Measurements from ENCODE around the gene RAPGEF4. TPM values are rescaled to one million over a fixed set of nuclear protein-coding genes. Genes with fewer than 3 reads are reported as not detected.

The RAPGEF4 gene
- total and polyA plus RNA-seq, 2 of the 4 experiments (the other 2 are of a cell fraction) = 1.7 to 3.2 TPM

- no peak overlapping the region for H3K56ac ChIP-seq (ENCODE audit: extremely low read depth, insufficient read depth, low read length)
- no peak overlapping the region for H3K18ac ChIP-seq (ENCODE audit: low read depth, low read length)
- no peak overlapping the region for H2AK5ac ChIP-seq (ENCODE audit: low read depth, low read length)
- BruUV-seq (replicated peaks) = no TSS peak
- no peaks in the 10 kb centered on the region for H3K9me1 ChIP-seq (ENCODE audit: insufficient read depth, low read length)
- H3K79me1 ChIP-seq (ENCODE audit: low read depth in 1 of 2, low read length in 2 of 2) = no peaks in the 10 kb centered on the region
- in situ Hi-C loops (cut with MboI; ENCODE audit: low sequenced_read_pairs) = no loop called here
- H2BK120ac ChIP-seq (ENCODE audit: low read depth, low read length) = no peak overlapping the region
- no peak overlapping the region for H3K14ac ChIP-seq (replicated peaks; ENCODE audit: low read depth, low read length)
- H3K36me3 ChIP-seq (ENCODE audit: control insufficient read depth, insufficient read depth, low read length) = no peaks in the 10 kb centered on the region
- H3K4me2 ChIP-seq (ENCODE audit: low read depth, low read length) = no peak overlapping the region
- WGBS, 2 experiments (ENCODE audit: extremely low coverage in 2 of 2, insufficient read length in 1 of 2) = no CpG with 5 or more reads among the region's 2 CpGs
- H2AK9ac ChIP-seq (replicated peaks; ENCODE audit: low read depth, low read length, poor library complexity) = no peak overlapping the region
- POLR2A ChIA-PET (ENCODE audit: unreplicated experiment) = no interaction called here
- DNase-seq (no peak), ATAC-seq (ENCODE audit: low read depth) (no peak)
- H4K8ac ChIP-seq (ENCODE audit: low read depth in 2 of 2, low read length in 2 of 2) = no peak overlapping the region
- H2BK20ac ChIP-seq (ENCODE audit: low read depth, low read length) = no peak overlapping the region
- CTCF ChIA-PET = no interaction called here
- peaks cover 3% of the 10 kb centered on the region for H3K9me3 ChIP-seq (ENCODE audit: control insufficient read depth, insufficient read depth, low read length)
- no peaks in the 10 kb centered on the region for H3K4me1 ChIP-seq (ENCODE audit: control insufficient read depth, insufficient read depth, low read length)
- H4K20me1 ChIP-seq (ENCODE audit: insufficient read depth, low read length) = no peaks in the 10 kb centered on the region
- no peak overlapping the region for H2AFZ ChIP-seq (replicated peaks; ENCODE audit: low read length, poor library complexity)
- H3K23ac ChIP-seq (ENCODE audit: low read depth, low read length) = no peak overlapping the region
- H4K91ac ChIP-seq (ENCODE audit: insufficient read depth, low read depth, low read length) = no peak overlapping the region
- no peak overlapping the region for H3K27ac ChIP-seq (ENCODE audit: insufficient read depth, low read length)
- intact Hi-C loops (cut with micrococcal nuclease) = no loop called here
- H3K4me3 ChIP-seq (ENCODE audit: insufficient read depth, low read depth, low read length) = no peak overlapping the region
- no peak overlapping the region for H3K4ac ChIP-seq (ENCODE audit: low read depth, low read length)
- no peak for TF ChIP-seq SMC3 (IDR thresholded peaks at IDR 0.05; ENCODE audit: low read depth, low read length)
- no peak for TF ChIP-seq CHD1 (IDR thresholded peaks at IDR 0.05; ENCODE audit: low read depth, low read length)
- no peak for TF ChIP-seq CEBPB (IDR thresholded peaks at IDR 0.05; ENCODE audit: low read depth, low read length)
- TF ChIP-seq MAZ (IDR thresholded peaks at IDR 0.05; ENCODE audit: borderline replicate concordance, low read depth, low read length) = no peak
- TF ChIP-seq MAFK (IDR thresholded peaks at IDR 0.05; ENCODE audit: low read depth, low read length) = no peak
- TF ChIP-seq CTCF (conservative IDR thresholded peaks at IDR 0.05; ENCODE audit: low read depth, low read length) = no peak
- TF ChIP-seq FOS (IDR thresholded peaks at IDR 0.05; ENCODE audit: low read depth, low read length) = no peak
- no peak for TF ChIP-seq MXI1 (IDR thresholded peaks at IDR 0.05; ENCODE audit: borderline replicate concordance, low read depth, low read length)
- no peak for TF ChIP-seq USF2 (IDR thresholded peaks at IDR 0.05; ENCODE audit: low read depth, low read length)
- TF ChIP-seq POLR2A (IDR thresholded peaks at IDR 0.05; ENCODE audit: low read depth, low read length) = no peak
- TF ChIP-seq RFX5 (IDR thresholded peaks at IDR 0.05; ENCODE audit: low read depth, low read length) = no peak
- no peak for TF ChIP-seq NFE2L2 (IDR thresholded peaks at IDR 0.05; ENCODE audit: low read depth, low read length)
- no peaks in the 10 kb centered on the region for H3K27me3 ChIP-seq (ENCODE audit: control insufficient read depth, insufficient read depth, low read length)
- H2BK5ac ChIP-seq (ENCODE audit: low read depth, low read length, poor library complexity, severe bottlenecking) = no peak overlapping the region
- no peak overlapping the region for H4K5ac ChIP-seq (ENCODE audit: low read depth, low read length)
- H3K9ac ChIP-seq (ENCODE audit: low read depth, low read length) = no peak overlapping the region
- no peak overlapping the region for H2BK15ac ChIP-seq (ENCODE audit: low read depth, low read length)
- dilution Hi-C loops (cut with HindIII; ENCODE audit: low sequenced_read_pairs, unreplicated experiment) = no loop called here
Observed at GRCh38 chr2:172762574-172762973, 26.9 kb downstream of the RAPGEF4 start.

Data from IMR-90 (cell line).